Choroid plexus epithelial cell (primary cell): ENCODE measurements around the gene SURF6.

ENCODE experiments used
- DNase-seq: peaks from one replicate; pipeline ENCODE4 v3.0.0-alpha.2; 2010; ENCODE audit warnings: low read depth
- H3K4me3 ChIP-seq: 2 replicates; pipeline ENCODE4 v1.5.1; 2011; ENCODE audit warnings: low read depth, mild to moderate bottlenecking, control low read depth, low read length, moderate library complexity
- TF ChIP-seq, protein P1 (sequence below): conservative IDR thresholded peaks from 2 replicates; pipeline ENCODE4 v1.5.1; 2011; ENCODE audit warnings: low read depth, mild to moderate bottlenecking, control low read depth, inconsistent platforms, low read length, moderate library complexity

Gene SURF6

DNA sequence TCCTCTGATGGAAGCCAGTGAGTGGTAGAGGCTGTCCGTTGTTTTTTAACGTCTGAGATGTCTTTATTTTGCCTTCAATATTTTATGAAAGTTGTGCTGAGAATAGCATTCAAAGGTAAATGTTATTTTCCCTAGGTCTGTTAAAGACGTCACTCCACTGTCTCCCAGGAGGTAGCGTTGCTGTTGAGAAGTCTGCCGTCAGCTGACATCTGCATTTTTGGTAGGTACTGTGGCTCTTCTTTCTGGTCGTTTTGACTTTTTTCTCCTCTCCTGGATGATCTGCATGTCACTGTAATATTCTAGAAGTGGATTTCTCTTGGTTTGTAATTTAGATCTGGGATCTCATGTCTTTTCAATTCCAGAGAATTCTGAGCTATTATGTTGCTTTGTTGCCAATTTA is 26.4 kb downstream of the SURF6 start:
- TF ChIP-seq, protein P1, sequence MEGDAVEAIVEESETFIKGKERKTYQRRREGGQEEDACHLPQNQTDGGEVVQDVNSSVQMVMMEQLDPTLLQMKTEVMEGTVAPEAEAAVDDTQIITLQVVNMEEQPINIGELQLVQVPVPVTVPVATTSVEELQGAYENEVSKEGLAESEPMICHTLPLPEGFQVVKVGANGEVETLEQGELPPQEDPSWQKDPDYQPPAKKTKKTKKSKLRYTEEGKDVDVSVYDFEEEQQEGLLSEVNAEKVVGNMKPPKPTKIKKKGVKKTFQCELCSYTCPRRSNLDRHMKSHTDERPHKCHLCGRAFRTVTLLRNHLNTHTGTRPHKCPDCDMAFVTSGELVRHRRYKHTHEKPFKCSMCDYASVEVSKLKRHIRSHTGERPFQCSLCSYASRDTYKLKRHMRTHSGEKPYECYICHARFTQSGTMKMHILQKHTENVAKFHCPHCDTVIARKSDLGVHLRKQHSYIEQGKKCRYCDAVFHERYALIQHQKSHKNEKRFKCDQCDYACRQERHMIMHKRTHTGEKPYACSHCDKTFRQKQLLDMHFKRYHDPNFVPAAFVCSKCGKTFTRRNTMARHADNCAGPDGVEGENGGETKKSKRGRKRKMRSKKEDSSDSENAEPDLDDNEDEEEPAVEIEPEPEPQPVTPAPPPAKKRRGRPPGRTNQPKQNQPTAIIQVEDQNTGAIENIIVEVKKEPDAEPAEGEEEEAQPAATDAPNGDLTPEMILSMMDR: no peak
- DNase-seq: no peak

DNA sequence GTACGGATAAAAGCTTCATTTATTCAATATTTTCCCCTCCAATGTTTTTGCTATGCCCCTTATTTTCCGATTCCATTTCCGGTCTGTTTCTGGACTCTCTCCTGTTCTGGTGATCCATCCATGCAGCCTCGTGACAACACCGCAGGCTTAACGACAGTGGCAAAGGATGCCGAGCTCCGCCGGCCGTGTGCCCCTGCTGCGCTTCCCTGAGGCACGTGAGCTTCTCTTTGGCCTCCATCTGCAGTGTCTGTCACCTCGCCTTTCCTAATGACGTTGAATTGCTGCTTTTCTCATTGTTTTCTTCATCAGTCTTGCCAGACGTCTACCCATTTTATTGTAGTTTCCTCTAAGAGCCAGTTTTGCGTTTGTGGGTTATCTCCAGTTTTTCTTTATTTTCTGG is 28.7 kb downstream of the SURF6 start:
- no peak overlapping the region for H3K4me3 ChIP-seq
- TF ChIP-seq, protein P1: no peak
- no peak for DNase-seq

More for the DNA sequence above, 26.4 kb downstream of the SURF6 start:
- no peak overlapping the region for H3K4me3 ChIP-seq

DNA sequence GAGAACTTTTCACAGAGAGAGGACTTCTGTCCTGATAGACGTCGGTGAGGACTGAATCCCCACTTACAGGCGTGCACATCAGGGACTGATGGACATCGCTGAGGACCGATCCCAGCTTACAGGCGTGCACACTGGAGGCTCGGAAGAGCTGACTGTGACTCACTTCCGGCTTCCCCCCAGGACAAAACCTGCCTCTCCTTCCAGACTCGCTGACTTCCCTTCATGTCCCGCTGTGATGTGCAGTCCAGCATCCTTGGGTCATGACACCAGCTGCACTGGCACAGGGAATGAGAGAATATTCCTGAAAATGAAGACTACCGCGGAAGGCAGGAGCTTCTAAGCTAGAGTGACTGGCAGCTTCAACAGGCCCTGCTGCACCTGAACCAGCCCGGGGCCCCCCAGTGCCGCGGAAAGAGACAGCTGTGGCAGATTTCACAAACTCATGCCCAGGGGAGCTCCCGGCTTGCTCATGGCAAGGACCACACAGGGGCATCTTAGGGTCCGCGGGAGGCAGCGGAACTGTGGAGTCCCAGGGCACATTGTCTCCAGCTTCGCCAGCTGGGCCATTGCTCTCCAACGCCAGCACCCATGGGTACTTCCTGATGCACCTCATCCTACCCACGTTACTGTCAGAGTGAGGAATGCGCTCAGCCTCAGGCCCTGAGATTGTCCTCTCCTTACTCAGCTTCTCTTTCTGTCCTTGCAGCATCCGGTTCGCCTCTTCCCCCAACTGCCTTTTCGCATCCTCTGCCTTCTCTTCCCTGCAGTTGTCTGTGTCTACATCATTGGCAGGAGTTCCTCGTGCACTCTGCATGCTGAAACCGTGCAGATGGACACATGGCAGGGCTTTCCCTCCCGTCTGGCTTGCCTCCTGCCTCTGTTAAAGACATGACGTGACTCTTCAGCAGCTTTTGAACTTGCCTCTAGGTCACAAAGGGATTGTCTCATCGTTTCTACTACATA is 29.5 kb downstream of the SURF6 start:
- DNase-seq: peak; percentile 28
- TF ChIP-seq, protein P1: no peak
- H3K4me3 ChIP-seq: no peak overlapping the region

DNA sequence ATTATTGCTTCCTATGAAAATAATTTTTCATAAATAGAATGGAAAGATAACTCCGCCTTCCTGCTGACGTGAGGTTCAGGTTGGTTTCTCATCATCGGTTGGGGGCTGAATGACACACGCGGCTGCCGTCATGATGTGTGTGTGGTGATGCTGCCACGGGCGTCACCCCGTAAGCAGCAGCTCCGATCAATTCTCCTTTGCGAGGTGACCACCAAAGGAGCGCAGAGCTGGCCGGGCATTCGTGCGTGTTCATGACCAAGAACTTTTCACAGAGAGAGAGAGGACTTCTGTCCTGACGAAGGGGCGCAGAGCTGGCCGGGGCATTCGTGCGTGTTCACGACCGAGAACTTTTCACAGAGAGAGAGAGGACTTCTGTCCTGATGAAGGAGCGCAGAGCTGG is 30.3 kb downstream of the SURF6 start:
- TF ChIP-seq, protein P1: no peak
- no peak for DNase-seq
- no peak overlapping the region for H3K4me3 ChIP-seq

DNA sequence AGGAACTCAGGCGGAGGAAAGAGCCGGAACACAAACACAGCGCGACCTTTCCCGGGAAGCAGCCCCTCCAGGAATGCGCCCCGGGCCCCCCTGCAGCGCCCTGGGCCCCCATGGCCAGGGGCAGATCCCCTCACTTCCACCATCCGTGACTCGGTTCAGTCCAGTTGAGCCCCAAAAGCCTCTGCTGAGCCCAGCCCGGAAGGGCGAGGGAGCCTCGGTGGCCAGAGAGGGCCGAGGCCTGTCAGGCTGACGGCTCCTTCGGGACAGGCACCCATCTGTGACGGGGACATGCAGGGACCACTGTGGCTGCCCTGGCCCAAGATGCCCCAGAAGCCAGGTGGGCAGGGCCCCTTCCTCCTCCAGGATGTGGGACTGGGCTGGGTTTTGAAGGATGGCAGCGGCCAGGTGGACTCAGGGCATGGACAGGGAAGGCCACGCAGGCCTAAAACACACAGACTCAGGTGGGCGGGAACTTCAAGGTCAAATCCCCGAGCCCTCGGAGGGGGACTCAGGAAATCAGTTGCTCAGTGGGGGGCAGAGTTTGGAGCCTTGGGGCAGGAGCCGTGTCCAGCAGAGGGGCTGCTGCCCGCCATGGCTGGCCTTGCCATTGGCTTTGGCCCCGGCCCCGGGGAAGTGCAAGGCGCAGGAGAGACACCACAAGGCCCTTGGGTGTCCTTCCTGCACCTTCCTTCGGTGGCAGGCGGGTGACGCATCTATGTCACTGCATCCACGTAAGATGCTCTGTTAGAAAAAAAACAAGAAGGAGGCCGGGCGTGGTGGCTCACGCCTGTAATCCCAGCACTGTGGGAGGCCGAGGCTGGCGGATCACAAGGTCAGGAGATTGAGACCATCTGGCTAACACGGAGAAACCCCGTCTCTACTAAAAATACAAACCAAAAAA is 31.3 kb downstream of the SURF6 start:
- no peak overlapping the region for H3K4me3 ChIP-seq
- TF ChIP-seq, protein P1: no peak
- no peak for DNase-seq

DNA sequence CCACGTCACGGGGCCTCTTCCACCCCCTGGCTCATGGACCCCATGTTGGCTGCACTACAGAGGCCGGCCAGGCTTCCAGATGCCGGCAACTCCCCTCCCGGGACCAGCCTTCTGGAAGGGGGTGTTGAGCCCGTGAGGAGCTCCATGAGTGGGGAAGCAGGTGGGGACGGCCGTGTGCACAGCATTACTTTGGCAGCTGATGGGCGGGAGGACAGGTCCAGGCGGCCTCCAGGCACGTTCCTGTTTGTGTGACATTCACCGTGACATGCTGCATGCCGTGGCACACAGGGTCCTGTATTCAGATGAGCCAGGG is 31.9 kb downstream of the SURF6 start:
- no peak for DNase-seq
- no peak overlapping the region for H3K4me3 ChIP-seq
- TF ChIP-seq, protein P1: no peak
